ENCODE measurements around the gene CHPF. TPM values are rescaled to one million over a fixed set of nuclear protein-coding genes. Genes with fewer than 3 reads are reported as not detected.

CHPF gene
- total and polyA plus RNA-seq, 7 donors = 8.4 to 14.2 (median 12.6) TPM

DNA sequence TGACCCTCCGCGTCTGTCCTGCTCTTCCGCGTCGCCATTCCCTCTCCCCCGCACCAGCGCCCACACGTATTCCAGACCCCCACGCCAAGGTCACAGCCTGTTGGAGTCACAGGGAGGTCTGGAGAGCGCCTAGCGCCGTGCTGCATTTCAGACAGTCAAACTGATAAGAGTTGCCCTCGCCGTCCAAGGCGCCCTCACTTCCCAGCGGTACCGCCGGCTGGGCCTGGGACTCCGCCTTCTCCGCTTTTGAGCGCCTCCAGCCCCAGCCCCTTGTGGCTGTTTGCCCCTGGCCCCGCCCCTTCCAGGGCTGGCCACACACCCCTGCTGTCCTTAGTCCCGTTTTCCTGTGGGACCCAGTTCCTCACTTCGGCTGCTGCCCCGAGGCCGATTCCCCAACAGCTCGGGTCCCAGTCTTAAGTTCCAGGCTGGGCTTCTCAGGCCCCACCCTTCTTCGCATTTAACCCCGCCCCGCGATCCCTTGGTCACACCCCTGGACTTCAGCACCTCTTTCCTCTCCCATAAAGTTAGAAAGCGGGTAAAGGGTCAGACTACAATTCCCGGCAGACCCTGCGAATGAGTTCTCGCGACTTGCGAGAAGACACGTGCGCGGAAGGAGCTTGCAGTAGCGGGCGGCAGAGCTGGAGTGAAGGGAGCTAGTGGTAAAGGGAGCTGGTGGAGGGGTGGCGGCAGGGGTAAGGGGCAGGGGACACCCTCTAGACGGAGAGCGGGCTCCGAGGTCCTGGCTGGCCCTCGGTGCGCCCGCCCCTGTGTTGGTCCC, 45.1 kb downstream of the CHPF start, which contains the start of gene GMPPA:
GMPPA (plus strand) TSS at position 612 of the 778 bp plus-strand sequence. CDS start 1,085 bp downstream, outside the sequence.
- 0 to 1% (median 0%) methylated on average over 49 of the region's 49 CpGs for WGBS, 3 donors
- Histone ChIP-seq H3K9me3 (no peaks in the 10 kb centered on the region), H3K27me3 (ENCODE audit: insufficient read depth in 3 of 3, low read length in 2 of 3) (no peaks in the 10 kb centered on the region), H3K4me3 (peak within 1 kb of the TSS; percentile 86), H3K36me3 (ENCODE audit: insufficient read depth in 1 of 2, low read depth in 1 of 2) (peaks cover 0 to 21% of the 10 kb centered on the region in 2 donors), H3K4me1 (peaks cover 43% of the 10 kb centered on the region), H3K27ac (peak within 1 kb of the TSS; percentile 91)
- TF ChIP-seq, protein P1, sequence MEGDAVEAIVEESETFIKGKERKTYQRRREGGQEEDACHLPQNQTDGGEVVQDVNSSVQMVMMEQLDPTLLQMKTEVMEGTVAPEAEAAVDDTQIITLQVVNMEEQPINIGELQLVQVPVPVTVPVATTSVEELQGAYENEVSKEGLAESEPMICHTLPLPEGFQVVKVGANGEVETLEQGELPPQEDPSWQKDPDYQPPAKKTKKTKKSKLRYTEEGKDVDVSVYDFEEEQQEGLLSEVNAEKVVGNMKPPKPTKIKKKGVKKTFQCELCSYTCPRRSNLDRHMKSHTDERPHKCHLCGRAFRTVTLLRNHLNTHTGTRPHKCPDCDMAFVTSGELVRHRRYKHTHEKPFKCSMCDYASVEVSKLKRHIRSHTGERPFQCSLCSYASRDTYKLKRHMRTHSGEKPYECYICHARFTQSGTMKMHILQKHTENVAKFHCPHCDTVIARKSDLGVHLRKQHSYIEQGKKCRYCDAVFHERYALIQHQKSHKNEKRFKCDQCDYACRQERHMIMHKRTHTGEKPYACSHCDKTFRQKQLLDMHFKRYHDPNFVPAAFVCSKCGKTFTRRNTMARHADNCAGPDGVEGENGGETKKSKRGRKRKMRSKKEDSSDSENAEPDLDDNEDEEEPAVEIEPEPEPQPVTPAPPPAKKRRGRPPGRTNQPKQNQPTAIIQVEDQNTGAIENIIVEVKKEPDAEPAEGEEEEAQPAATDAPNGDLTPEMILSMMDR (IDR thresholded peaks at IDR 0.05) = peak; percentile 4
- ATAC-seq (peak; percentile 73 to 79 (median 76)), DNase-seq (peak; percentile 95 to 97)
- intact Hi-C loops (cut with DNase I) = loop anchor here in 1 of 2 donors (2.0 kb wide), 1 partner anchor 40 kb away; no protein-coding TSS in a partner anchor

DNA sequence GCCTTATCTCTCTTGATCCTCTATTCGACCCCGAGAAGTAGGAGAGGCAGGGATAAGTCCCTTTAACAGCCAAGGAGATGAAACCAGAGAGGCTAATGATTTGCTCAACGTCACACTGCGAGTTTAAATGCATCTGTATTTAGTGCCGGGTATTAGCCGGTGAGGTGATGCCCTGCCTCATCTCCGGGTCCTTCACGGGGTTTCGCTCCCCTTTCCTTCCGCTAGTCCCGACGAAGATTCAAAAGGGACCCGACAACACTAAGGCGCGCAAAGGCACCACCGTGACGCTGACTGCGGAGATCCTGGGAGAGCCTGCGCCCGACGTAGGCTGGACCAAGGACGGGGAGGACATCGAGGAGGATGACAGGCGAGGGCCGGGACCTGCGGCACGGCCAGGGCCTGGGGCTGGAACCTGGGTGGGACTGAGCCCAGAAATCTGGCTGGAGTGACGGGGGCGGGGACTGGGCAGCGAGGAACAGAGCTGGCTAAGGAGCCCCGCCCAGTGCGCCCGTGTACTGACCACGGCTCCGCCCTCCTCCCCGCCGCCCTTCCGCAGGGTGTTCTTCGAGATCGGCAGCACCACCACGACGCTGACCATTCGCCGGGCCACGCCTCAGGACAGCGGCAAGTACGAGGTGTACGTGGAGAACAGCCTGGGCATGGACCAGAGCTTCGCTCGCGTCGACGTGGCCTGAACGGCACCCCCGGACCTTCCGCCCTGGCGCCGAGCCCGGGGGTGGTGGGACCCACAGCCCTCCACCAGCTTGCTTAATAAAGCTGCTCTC, 45.9 kb downstream of the CHPF start:
- Histone ChIP-seq H3K27ac (peak overlapping the region; percentile 91), H3K4me3 (peak overlapping the region; percentile 86), H3K36me3 (ENCODE audit: insufficient read depth in 1 of 2, low read depth in 1 of 2) (peaks cover 0 to 21% of the 10 kb centered on the region in 2 donors), H3K4me1 (peaks cover 43% of the 10 kb centered on the region), H3K27me3 (ENCODE audit: insufficient read depth in 3 of 3, low read length in 2 of 3) (no peaks in the 10 kb centered on the region), H3K9me3 (no peaks in the 10 kb centered on the region)
- intact Hi-C loops (cut with DNase I) = loop anchor here in 1 of 2 donors (2.0 kb wide), 1 partner anchor 39 kb away; no protein-coding TSS in a partner anchor
- TF ChIP-seq, protein P1 (IDR thresholded peaks at IDR 0.05) = no peak
- WGBS, 3 donors = 2 to 3% (median 2%) methylated on average over 44 to 59 of the region's 59 CpGs
- DNase-seq (peak; percentile 92 to 94), ATAC-seq (peak; percentile 66 to 73 (median 71))

DNA sequence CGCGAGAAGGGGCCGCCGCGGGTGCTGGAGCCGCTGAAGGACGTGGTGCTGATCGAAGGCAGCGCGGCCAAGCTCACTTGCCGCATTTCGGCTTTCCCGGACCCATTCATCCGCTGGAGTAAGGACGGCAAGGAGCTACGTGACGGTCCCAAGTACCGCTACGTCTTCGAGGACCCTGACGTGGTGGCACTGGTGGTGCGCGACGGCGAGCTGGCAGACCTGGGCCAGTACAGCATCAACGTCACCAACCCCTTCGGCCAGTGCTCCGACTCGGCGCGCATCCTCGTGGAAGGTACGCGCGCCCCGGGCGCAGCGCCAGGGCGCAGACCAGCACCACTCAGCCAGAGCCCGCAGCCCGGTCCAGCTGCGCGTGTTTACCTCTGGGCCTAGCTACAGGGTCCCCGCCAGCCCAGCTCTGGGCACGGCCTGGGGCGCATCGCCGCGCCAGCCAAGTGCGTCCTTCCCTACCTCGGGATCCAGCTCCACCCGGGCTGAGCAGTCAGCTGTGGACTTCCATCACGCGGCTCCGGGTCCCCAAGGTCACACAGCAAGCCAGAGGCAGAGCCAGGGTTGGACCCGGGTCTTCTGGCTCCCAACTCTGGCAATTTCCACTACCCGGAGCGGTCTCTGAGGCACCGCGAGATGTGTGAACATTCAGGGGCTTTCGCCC, 46.6 kb downstream of the CHPF start:
- 13 to 25% (median 19%) methylated on average over 56 to 61 of the region's 61 CpGs for WGBS, 3 donors
- Histone ChIP-seq H3K27ac (peak overlapping the region; percentile 91), H3K4me1 (peaks cover 43% of the 10 kb centered on the region), H3K9me3 (no peaks in the 10 kb centered on the region), H3K27me3 (ENCODE audit: insufficient read depth in 3 of 3, low read length in 2 of 3) (no peaks in the 10 kb centered on the region), H3K4me3 (peak overlapping the region; percentile 86), H3K36me3 (ENCODE audit: insufficient read depth in 1 of 2, low read depth in 1 of 2) (peaks cover 0 to 21% of the 10 kb centered on the region in 2 donors)
- intact Hi-C loops (cut with DNase I) = no loop called here
- ATAC-seq (peak in 3 of 4 donors; percentile 1 to 5 (median 2)), DNase-seq (peak; percentile 59 to 74)
- TF ChIP-seq, protein P1 (IDR thresholded peaks at IDR 0.05) = no peak

DNA sequence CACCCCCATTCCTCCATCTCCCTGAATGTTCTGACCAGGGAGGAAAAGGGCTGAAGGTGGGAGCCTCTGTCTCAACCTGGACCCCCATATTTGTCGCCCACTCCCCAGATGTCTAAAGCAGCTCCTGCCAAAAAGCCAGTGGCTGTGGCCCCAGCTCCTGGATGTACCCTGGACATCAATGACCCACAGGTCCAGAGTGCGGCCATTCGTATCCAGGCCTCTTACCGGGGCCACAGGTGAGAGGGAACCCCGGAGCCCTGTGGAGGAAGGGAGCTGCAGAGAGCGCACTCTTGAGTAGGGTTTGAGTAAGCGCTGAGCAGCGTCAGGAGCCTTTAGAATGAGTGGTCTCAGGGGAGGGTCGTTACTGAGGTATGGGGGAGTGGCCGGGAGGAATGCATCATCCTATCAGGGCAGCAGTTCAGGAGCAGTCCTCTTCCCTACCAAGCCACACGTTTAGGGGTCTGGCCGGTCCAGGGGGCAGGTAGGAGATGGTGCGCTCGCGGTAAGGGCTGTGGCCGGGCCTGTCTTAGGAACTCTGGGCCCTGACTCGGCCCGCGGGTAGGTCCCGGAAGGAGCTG, 47.3 kb downstream of the CHPF start:
- Histone ChIP-seq H3K36me3 (ENCODE audit: insufficient read depth in 1 of 2, low read depth in 1 of 2) (peaks cover 0 to 20% of the 10 kb centered on the region in 2 donors), H3K4me1 (peaks cover 43% of the 10 kb centered on the region), H3K27ac (peak overlapping the region; percentile 91), H3K9me3 (no peaks in the 10 kb centered on the region), H3K4me3 (no peak overlapping the region), H3K27me3 (ENCODE audit: insufficient read depth in 3 of 3, low read length in 2 of 3) (no peaks in the 10 kb centered on the region)
- ATAC-seq (no peak), DNase-seq (no peak)
- TF ChIP-seq, protein P1 (IDR thresholded peaks at IDR 0.05) = no peak
- 45 to 62% (median 53%) methylated on average over 17 to 20 of the region's 20 CpGs for WGBS, 3 donors
- intact Hi-C loops (cut with DNase I) = no loop called here
